Measurements from ENCODE around the gene SERPINB5. TPM values are rescaled to one million over a fixed set of nuclear protein-coding genes. Genes with fewer than 3 reads are reported as not detected.
"Not testable (repeated sequence)": the region's sequence is repeated elsewhere in the genome, so short reads cannot be mapped to it uniquely, and the experiment has no call there.

SERPINB5 gene
- total RNA-seq, 1 donor from 2014 or later: not detected

DNA sequence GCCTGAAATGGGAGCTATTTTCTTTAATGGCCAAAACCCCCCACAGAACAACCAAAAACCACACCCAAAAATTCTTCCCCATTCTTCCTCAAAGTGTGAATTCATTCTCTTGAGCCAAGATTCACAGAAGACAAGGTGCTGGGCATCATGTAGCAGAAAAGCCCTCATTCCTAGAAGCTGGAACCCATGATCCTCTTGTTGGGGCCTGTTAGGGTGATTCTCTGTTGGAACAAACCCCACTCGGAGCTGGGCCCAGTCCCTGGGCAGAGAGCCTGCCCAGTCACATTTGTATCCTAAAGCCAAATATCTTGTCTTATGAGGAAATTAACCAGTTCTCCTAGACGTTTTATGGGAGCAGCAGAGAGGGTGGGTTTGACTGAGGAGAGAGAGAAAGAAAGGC lies 31.7 kb upstream of the SERPINB5 start:
- H3K27me3 ChIP-seq (ENCODE audit: low read depth): no peaks in the 10 kb centered on the region
- DNase-seq (no peak), ATAC-seq (no peak)
- H3K9me3 ChIP-seq: no peaks in the 10 kb centered on the region
- no peaks in the 10 kb centered on the region for H3K36me3 ChIP-seq
- H3K27ac ChIP-seq: peak overlapping the region; percentile 53
- TF ChIP-seq, protein P1, sequence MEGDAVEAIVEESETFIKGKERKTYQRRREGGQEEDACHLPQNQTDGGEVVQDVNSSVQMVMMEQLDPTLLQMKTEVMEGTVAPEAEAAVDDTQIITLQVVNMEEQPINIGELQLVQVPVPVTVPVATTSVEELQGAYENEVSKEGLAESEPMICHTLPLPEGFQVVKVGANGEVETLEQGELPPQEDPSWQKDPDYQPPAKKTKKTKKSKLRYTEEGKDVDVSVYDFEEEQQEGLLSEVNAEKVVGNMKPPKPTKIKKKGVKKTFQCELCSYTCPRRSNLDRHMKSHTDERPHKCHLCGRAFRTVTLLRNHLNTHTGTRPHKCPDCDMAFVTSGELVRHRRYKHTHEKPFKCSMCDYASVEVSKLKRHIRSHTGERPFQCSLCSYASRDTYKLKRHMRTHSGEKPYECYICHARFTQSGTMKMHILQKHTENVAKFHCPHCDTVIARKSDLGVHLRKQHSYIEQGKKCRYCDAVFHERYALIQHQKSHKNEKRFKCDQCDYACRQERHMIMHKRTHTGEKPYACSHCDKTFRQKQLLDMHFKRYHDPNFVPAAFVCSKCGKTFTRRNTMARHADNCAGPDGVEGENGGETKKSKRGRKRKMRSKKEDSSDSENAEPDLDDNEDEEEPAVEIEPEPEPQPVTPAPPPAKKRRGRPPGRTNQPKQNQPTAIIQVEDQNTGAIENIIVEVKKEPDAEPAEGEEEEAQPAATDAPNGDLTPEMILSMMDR (IDR thresholded peaks at IDR 0.05): no peak
- no peak overlapping the region for H3K4me3 ChIP-seq
- intact Hi-C loops (cut with DNase I): no loop called here
- peaks cover 4% of the 10 kb centered on the region for H3K4me1 ChIP-seq

DNA sequence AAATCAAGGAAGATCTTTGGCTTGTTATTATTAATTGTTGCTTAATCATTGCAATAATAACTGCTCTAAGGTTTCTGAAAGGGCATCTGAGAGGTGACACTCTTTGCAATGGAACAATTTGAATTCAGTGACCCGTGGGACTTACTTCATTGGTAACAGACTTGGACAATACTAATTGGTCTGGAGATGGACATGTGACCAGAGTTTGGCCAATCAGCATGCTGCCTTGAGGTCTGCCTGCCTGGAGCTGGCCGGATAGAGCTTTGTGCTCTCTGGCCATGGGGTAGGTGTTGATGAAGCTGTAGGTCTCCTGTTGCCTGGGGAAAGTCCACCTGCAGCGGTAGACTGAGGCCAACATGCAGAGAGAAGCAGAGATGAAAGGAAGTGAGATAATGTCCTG lies 30.5 kb upstream of the SERPINB5 start:
- ATAC-seq (no peak), DNase-seq (no peak)
- TF ChIP-seq, protein P1 (IDR thresholded peaks at IDR 0.05): no peak
- Histone ChIP-seq H3K9me3 (no peaks in the 10 kb centered on the region), H3K27ac (no peak overlapping the region), H3K36me3 (no peaks in the 10 kb centered on the region), H3K27me3 (ENCODE audit: low read depth) (no peaks in the 10 kb centered on the region), H3K4me3 (no peak overlapping the region), H3K4me1 (peaks cover 4% of the 10 kb centered on the region)
- intact Hi-C loops (cut with DNase I): no loop called here

DNA sequence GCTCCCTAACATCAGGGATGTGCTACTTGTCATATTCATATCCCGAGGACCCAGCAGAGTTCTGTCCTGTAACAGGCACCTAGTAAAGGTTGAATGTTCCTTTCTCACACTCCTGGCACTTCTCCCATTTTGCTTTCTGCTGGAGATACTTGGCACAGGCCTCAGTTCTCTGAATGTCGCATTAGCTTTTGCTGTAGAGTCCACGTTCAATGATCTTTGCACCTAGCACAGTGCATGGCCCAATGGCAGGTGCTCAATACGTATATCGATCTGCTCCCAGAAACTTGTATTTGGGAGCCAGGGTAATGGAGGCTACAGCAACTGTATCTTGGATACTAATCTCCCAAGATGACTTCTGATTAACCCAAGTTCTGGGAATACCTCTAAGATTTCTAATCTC lies 29.7 kb upstream of the SERPINB5 start:
- H3K4me1 ChIP-seq: peaks cover 4% of the 10 kb centered on the region
- H3K27me3 ChIP-seq (ENCODE audit: low read depth): no peaks in the 10 kb centered on the region
- TF ChIP-seq, protein P1 (IDR thresholded peaks at IDR 0.05): no peak
- H3K9me3 ChIP-seq: no peaks in the 10 kb centered on the region
- H3K4me3 ChIP-seq: no peak overlapping the region
- H3K36me3 ChIP-seq: no peaks in the 10 kb centered on the region
- no peak overlapping the region for H3K27ac ChIP-seq
- intact Hi-C loops (cut with DNase I): no loop called here
- ATAC-seq (no peak), DNase-seq (no peak)

DNA sequence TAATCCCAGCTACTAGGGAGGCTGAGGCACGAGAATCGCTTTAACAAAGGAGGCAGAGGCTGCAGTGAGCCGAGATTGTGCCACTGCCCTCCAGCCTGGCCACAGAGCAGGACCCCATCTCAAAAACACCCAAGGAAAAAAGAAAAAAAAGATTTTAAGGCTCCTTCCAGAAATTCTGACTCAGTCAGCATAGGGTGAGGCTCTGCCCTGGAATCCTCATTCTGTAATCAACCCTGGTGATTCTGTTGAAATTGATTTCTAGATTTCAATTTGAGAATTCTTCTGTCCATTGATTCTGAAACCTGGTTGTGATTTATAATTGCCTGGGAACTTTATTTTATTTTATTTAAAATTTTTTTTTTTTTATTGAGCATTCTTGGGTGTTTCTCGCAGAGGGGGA lies 27.3 kb upstream of the SERPINB5 start:
- Histone ChIP-seq H3K4me1 (no peaks in the 10 kb centered on the region), H3K4me3 (no peak overlapping the region), H3K27ac (no peak overlapping the region), H3K9me3 (no peaks in the 10 kb centered on the region), H3K27me3 (ENCODE audit: low read depth) (no peaks in the 10 kb centered on the region), H3K36me3 (no peaks in the 10 kb centered on the region)
- TF ChIP-seq, protein P1 (IDR thresholded peaks at IDR 0.05): no peak
- no peak for DNase-seq
- intact Hi-C loops (cut with DNase I): no loop called here
- ATAC-seq: no peak

DNA sequence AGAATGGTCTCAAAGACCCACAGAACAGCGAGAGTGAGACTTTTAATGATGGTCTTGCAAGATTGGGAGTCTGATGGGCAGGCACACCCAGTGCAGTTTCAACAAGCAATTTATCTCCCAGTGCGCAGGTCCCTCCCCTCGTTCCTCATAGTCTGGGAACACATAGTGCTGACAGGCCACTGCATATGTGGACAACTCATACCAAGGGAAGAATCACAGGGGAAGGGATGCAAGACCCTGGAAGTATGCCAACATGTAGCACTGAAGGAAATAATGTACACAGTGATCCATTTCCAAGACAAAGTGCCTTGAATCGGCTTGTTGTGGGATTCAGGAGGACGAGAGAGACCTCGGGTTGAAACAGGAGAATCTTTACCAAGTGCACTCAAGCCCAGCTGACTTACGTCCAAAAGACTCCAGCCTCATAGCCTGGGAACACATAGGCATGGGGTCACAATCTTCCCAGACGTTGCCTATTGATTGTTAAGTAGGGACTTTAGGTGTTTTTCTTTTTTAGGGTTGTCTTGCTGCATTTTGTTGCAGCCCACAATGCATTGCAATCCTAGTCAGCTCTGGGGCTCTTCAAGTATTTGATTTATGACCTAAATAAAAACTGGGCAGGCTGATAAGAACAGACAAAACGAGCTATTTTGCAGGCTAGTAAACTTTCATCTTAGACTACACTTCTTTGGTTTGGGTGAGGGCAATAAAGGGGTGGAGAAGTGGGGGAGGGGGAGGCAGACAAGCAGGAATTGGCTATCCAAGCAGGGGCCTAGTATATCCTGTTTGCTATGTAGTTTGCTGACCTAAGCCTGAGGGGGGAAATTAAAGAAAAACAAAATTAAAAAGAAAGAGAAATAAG lies 24.7 kb upstream of the SERPINB5 start:
- DNase-seq: no peak
- H3K9me3 ChIP-seq: no peaks in the 10 kb centered on the region
- intact Hi-C loops (cut with DNase I): no loop called here
- H3K27ac ChIP-seq: no peak overlapping the region
- no peak for ATAC-seq
- H3K4me3 ChIP-seq: no peak overlapping the region
- TF ChIP-seq, protein P1 (IDR thresholded peaks at IDR 0.05): no peak
- H3K4me1 ChIP-seq: no peaks in the 10 kb centered on the region
- H3K27me3 ChIP-seq (ENCODE audit: low read depth): no peaks in the 10 kb centered on the region
- H3K36me3 ChIP-seq: no peaks in the 10 kb centered on the region

DNA sequence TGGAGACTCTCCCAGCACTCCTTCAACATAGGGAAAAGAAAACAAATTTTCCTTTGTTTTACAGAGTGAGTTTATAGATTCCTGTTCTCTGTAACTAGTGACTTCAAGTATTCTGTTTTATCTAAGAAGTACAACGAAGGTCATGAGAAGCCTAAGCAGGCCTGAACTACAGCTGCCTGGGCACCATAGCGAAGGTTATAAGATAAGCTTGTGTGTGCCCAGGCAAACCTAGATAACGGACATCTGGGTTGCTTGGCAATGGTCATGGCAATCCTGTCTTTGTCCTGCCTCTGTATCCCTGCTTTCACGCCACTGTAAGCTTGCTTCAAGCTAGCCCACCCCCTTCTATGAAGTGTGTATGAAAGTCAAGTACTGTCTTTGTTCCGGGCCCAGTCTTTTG lies 24.0 kb upstream of the SERPINB5 start:
- H3K9me3 ChIP-seq; ATAC-seq; intact Hi-C loops (cut with DNase I); H3K27ac ChIP-seq; DNase-seq; H3K4me3 ChIP-seq; H3K4me1 ChIP-seq; H3K36me3 ChIP-seq; H3K27me3 ChIP-seq (ENCODE audit: low read depth): not testable (repeated sequence)
